HG03095 (cell line): ENCODE results near the gene EPB41L4B.
A peak's percentile ranks its signal among the peaks of the same experiment; 100 is the strongest.

Experiments used
- ATAC-seq: cut with Tn5 transposase; IDR thresholded peaks from one replicate; pipeline ENCODE4 v1.9.1; 2021; ENCODE audit warnings: moderate library complexity; ENCODE audit not compliant: unreplicated experiment

The EPB41L4B gene

GRCh38 chr9:109166771-109167601 is 153.9 kb downstream of the EPB41L4B start, which contains the start of gene FRRS1L:
Gene FRRS1L, minus strand, starts transcription at chr9:109167249. Its CDS starts 111 bp downstream, at chr9:109167138.
- no peak for ATAC-seq

- ATAC-seq, result no peak
These were observed 154.6 kb downstream of the EPB41L4B start for GRCh38 chr9:109166171-109166770.

- ATAC-seq, result no peak
These were observed 156.8 kb downstream of the EPB41L4B start for GRCh38 chr9:109164042-109164441.

GRCh38 chr9:109163194-109163593 is 157.7 kb downstream of the EPB41L4B start:
- no peak for ATAC-seq

GRCh38 chr9:109162677-109163076 is 158.2 kb downstream of the EPB41L4B start:
- ATAC-seq, result no peak

- no peak for ATAC-seq
These were observed 159.4 kb downstream of the EPB41L4B start for GRCh38 chr9:109161471-109161870.

- ATAC-seq, result no peak
These were observed 161.3 kb downstream of the EPB41L4B start for GRCh38 chr9:109159583-109159982.

GRCh38 chr9:109158651-109159050 is 162.2 kb downstream of the EPB41L4B start:
- no peak for ATAC-seq

- ATAC-seq, result no peak
These were observed 164.2 kb downstream of the EPB41L4B start for GRCh38 chr9:109156708-109157107.

GRCh38 chr9:109150925-109151545 is 169.8 kb downstream of the EPB41L4B start:
- ATAC-seq, result no peak

GRCh38 chr9:109149722-109150121 is 171.1 kb downstream of the EPB41L4B start:
- ATAC-seq, result no peak

GRCh38 chr9:109149089-109149488 is 171.8 kb downstream of the EPB41L4B start:
- no peak for ATAC-seq

GRCh38 chr9:109145051-109145450 is 175.8 kb downstream of the EPB41L4B start:
- no peak for ATAC-seq

GRCh38 chr9:109143881-109144562 is 176.8 kb downstream of the EPB41L4B start:
- peak; percentile 96 for ATAC-seq

GRCh38 chr9:109141375-109141774 is 179.5 kb downstream of the EPB41L4B start:
- ATAC-seq, result no peak

- no peak for ATAC-seq
These were observed 181.0 kb downstream of the EPB41L4B start for GRCh38 chr9:109139851-109140250.

- no peak for ATAC-seq
These were observed 182.4 kb downstream of the EPB41L4B start for GRCh38 chr9:109138421-109138820.

- no peak for ATAC-seq
These were observed 186.7 kb downstream of the EPB41L4B start for GRCh38 chr9:109134167-109134578.

- ATAC-seq, result no peak
These were observed 187.3 kb downstream of the EPB41L4B start for GRCh38 chr9:109133533-109133932.

- no peak for ATAC-seq
These were observed 188.3 kb downstream of the EPB41L4B start for GRCh38 chr9:109132567-109133021.
